Fibroblast of the aortic adventitia (primary cell): ENCODE data around the gene MED12L. TPM values are rescaled to one million over a fixed set of nuclear protein-coding genes. Genes with fewer than 3 reads are reported as not detected.

Experiments
- DNase-seq: peaks from one replicate; pipeline ENCODE4 v3.0.0-alpha.2; 2010; ENCODE audit warnings: low read depth
- H3K4me3 ChIP-seq: 2 replicates; pipeline ENCODE4 v1.5.1; 2011; ENCODE audit warnings: low read depth, mild to moderate bottlenecking, control low read depth, low read length, moderate library complexity
- CTCF ChIP-seq: IDR thresholded peaks from 2 replicates; pipeline ENCODE4 v1.5.1; 2011; ENCODE audit warnings: mild to moderate bottlenecking, low read length, control low read depth, inconsistent platforms; ENCODE audit not compliant: insufficient read depth
- total RNA-seq: library from RNA; depleted of rRNA; stranded (reverse); fragments of >200 nt; gene quantifications from 2 replicates; pipeline ENCODE4 v1.2.3, GENCODE V29; 2012; ENCODE audit warnings: low replicate concordance

The MED12L gene
- total RNA-seq, 1 donor: 0.72 TPM

- peak; percentile 34 for DNase-seq
- TF ChIP-seq CTCF: no peak
- H3K4me3 ChIP-seq: no peak overlapping the region
These were observed 329.8 kb downstream of the MED12L start for GRCh38 chr3:151415289-151415688.

- DNase-seq: no peak
- no peak overlapping the region for H3K4me3 ChIP-seq
- no peak for TF ChIP-seq CTCF
These were observed 334.3 kb downstream of the MED12L start for GRCh38 chr3:151419806-151420205.

GRCh38 chr3:151421938-151422337 lies 336.5 kb downstream of the MED12L start:
- DNase-seq: no peak
- no peak for TF ChIP-seq CTCF
- no peak overlapping the region for H3K4me3 ChIP-seq

- DNase-seq: no peak
- no peak for TF ChIP-seq CTCF
- H3K4me3 ChIP-seq: no peak overlapping the region
These were observed 337.6 kb downstream of the MED12L start for GRCh38 chr3:151423091-151423490.

- no peak overlapping the region for H3K4me3 ChIP-seq
- DNase-seq: no peak
- peak; percentile 37 for TF ChIP-seq CTCF
These were observed 340.3 kb downstream of the MED12L start for GRCh38 chr3:151425627-151426340.

GRCh38 chr3:151426341-151426657 lies 340.8 kb downstream of the MED12L start:
- no peak for DNase-seq

More at GRCh38 chr3:151426341-151426657, 340.8 kb downstream of the MED12L start:
- H3K4me3 ChIP-seq: no peak overlapping the region
- TF ChIP-seq CTCF: no peak
